Endothelial cell (in vitro differentiated cells): ENCODE results near the gene E2F6. TPM values are rescaled to one million over a fixed set of nuclear protein-coding genes. Genes with fewer than 3 reads are reported as not detected.

Experiments used
- DNase-seq: peaks from one replicate; pipeline ENCODE4 v3.0.0; 2021; ENCODE audit warnings: low spot score
- H3K27ac Mint-ChIP-seq: one replicate; pipeline ENCODE4 v1.8.0; 2021; ENCODE audit warnings: mixed read lengths, inconsistent platforms; ENCODE audit not compliant: unreplicated experiment
- H3K27me3 Mint-ChIP-seq: one replicate; pipeline ENCODE4 v1.8.0; 2021; ENCODE audit warnings: mild to moderate bottlenecking, moderate library complexity, mixed read lengths, inconsistent platforms; ENCODE audit not compliant: unreplicated experiment
- H3K36me3 Mint-ChIP-seq: one replicate; pipeline ENCODE4 v1.8.0; 2021; ENCODE audit warnings: mild to moderate bottlenecking, low read depth, mixed read lengths, inconsistent platforms; ENCODE audit not compliant: unreplicated experiment
- H3K4me1 Mint-ChIP-seq: one replicate; pipeline ENCODE4 v1.8.0; 2021; ENCODE audit warnings: mild to moderate bottlenecking, mixed read lengths, inconsistent platforms; ENCODE audit not compliant: unreplicated experiment
- H3K4me3 Mint-ChIP-seq: one replicate; pipeline ENCODE4 v1.8.0; 2021; ENCODE audit warnings: mild to moderate bottlenecking, mixed read lengths, inconsistent platforms; ENCODE audit not compliant: unreplicated experiment
- H3K9me3 Mint-ChIP-seq: one replicate; pipeline ENCODE4 v1.8.0; 2021; ENCODE audit warnings: mixed read lengths, inconsistent platforms; ENCODE audit not compliant: unreplicated experiment
- CTCF ChIP-seq: fragments of 200-600 bp; sonication (generic); IDR thresholded peaks from one replicate; pipeline ENCODE4 v1.5.0; 2021; ENCODE audit warnings: antibody characterized with exemption; ENCODE audit not compliant: unreplicated experiment
- total RNA-seq: library from RNA; stranded (reverse); fragmentation: NEBNext Ultra II Directional; extraction: Animal tissue kit (Norgen Biotek cat#: 25700); gene quantifications from one replicate; pipeline ENCODE4 v1.2.1, GENCODE V29; 2021; ENCODE audit not compliant: unreplicated experiment

Gene E2F6
- total RNA-seq, 1 donor from 2014 or later: 20.4 TPM

DNA sequence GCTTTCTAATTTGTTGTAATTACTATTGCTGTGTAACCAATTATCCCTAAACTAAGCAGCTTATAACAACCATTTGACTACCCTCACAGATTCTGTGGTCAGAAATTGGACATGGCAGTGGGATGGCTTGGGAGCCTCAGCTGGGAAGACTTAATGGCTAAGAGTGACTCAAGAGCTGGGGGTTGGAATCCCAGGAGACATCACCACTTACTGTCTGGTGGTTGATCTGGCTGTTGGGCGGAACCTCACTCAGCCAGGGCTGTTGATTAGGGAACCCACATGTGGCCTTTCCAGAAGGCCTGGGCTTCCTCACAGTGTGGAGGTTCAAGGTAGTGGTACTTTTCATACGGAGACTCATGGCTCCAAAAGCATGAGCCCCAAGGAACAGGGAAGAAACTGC lies 49.8 kb downstream of the E2F6 start:
- H3K9me3 Mint-ChIP-seq: no peaks in the 10 kb centered on the region
- H3K27ac Mint-ChIP-seq: no peak overlapping the region
- no peaks in the 10 kb centered on the region for H3K4me1 Mint-ChIP-seq
- no peak for TF ChIP-seq CTCF
- H3K27me3 Mint-ChIP-seq: peaks cover 2% of the 10 kb centered on the region
- no peak for DNase-seq
- H3K4me3 Mint-ChIP-seq: no peak overlapping the region
- no peaks in the 10 kb centered on the region for H3K36me3 Mint-ChIP-seq

- DNase-seq: no peak
- no peaks in the 10 kb centered on the region for H3K9me3 Mint-ChIP-seq
- H3K27me3 Mint-ChIP-seq: peaks cover 2% of the 10 kb centered on the region
- H3K27ac Mint-ChIP-seq: no peak overlapping the region
- peaks cover 10% of the 10 kb centered on the region for H3K4me1 Mint-ChIP-seq
- no peaks in the 10 kb centered on the region for H3K36me3 Mint-ChIP-seq
- no peak for TF ChIP-seq CTCF
- no peak overlapping the region for H3K4me3 Mint-ChIP-seq
Measured at GRCh38 chr2:11414372-11415124, 51.4 kb downstream of the E2F6 start.

DNA sequence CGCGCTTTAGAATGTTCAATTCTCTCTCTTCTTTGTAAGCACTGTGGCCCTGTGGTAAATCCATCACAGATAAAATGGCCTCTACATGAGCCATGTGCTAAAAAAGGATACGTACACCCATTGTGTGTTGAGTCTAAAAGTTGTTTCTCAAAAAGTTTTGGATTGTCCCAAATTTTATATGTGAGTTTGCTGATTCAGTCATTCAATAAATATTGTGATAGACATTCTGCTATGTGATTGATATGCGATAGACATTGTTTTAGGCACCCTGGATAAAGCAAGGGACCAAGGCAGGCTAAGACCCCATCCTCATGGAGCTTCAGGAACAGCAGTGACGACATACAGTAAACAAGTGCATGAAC lies 53.5 kb downstream of the E2F6 start:
- no peak for TF ChIP-seq CTCF
- peaks cover 10% of the 10 kb centered on the region for H3K4me1 Mint-ChIP-seq
- H3K4me3 Mint-ChIP-seq: no peak overlapping the region
- H3K27ac Mint-ChIP-seq: no peak overlapping the region
- peaks cover 2% of the 10 kb centered on the region for H3K27me3 Mint-ChIP-seq
- H3K36me3 Mint-ChIP-seq: no peaks in the 10 kb centered on the region
- DNase-seq: no peak
- no peaks in the 10 kb centered on the region for H3K9me3 Mint-ChIP-seq

- peak; percentile 76 for TF ChIP-seq CTCF
- DNase-seq: peak; percentile 65
- Mint-ChIP-seq H3K36me3 (no peaks in the 10 kb centered on the region), H3K4me3 (no peak overlapping the region), H3K9me3 (no peaks in the 10 kb centered on the region), H3K4me1 (peaks cover 10% of the 10 kb centered on the region), H3K27me3 (peaks cover 2% of the 10 kb centered on the region), H3K27ac (no peak overlapping the region)
Measured at GRCh38 chr2:11411768-11412448, 54.1 kb downstream of the E2F6 start.

DNA sequence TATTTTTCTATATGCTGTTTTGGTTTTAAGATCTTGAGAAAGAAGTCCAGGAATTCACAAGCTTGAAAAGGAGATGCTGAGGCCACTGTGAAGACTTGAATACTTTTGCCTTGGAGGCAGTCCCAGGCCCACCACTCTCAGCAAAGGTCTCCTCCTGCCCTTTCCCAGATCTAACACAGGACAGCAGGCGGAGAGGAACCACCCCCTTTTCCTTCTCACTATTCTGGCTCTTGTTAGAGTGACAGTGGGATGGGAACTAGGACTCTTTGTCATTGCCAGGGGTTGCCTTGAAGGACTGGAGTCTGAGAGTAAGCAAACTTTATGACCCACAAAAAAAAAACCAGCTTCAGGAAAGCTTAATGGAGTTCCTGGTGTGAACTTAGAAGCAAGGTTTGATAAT lies 54.7 kb downstream of the E2F6 start:
- H3K4me3 Mint-ChIP-seq: no peak overlapping the region
- no peak for DNase-seq
- H3K36me3 Mint-ChIP-seq: no peaks in the 10 kb centered on the region
- H3K4me1 Mint-ChIP-seq: peaks cover 10% of the 10 kb centered on the region
- H3K27ac Mint-ChIP-seq: no peak overlapping the region
- H3K9me3 Mint-ChIP-seq: no peaks in the 10 kb centered on the region
- no peak for TF ChIP-seq CTCF
- peaks cover 2% of the 10 kb centered on the region for H3K27me3 Mint-ChIP-seq
